Measurements from ENCODE around the gene CRISPLD2.

CRISPLD2 gene

DNA sequence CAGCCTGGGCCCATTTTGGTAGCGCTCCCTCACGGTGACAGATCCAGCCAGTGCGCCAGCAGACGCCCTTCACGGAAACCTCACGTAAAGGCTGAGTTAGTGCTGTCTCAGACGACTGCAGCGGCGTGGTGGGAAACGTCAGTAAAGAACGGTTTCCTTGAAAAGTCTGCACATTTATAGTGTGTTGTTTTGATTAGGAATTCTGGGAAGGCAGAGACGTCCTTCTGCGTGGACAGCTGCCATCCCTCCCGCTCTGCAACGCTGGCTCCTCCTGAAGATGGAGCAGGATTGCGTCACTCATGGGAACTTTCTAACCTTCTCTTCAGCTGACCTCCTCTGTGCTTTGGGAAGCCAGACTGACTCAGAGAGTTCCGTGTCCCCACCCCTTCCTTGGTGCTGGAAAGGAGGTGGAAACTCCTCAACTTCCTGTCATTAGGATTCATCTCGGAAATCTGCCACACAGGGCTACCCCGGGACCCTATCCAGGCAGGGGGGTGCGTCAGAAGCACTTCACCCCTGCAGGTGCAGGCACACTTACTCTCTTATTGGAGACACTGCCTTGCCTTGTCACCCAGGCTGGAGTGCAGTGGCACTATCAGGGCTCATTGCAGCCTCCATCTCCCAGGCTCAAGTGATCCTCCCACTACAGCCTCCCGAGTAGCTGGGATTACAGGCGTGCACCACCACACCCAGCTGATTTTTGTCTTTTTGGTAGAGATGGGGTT lies 24.3 kb upstream of the CRISPLD2 start:
- no peak for DNase-seq (ENCODE audit: low read depth in 3 of 3, low spot score in 1 of 3)

DNA sequence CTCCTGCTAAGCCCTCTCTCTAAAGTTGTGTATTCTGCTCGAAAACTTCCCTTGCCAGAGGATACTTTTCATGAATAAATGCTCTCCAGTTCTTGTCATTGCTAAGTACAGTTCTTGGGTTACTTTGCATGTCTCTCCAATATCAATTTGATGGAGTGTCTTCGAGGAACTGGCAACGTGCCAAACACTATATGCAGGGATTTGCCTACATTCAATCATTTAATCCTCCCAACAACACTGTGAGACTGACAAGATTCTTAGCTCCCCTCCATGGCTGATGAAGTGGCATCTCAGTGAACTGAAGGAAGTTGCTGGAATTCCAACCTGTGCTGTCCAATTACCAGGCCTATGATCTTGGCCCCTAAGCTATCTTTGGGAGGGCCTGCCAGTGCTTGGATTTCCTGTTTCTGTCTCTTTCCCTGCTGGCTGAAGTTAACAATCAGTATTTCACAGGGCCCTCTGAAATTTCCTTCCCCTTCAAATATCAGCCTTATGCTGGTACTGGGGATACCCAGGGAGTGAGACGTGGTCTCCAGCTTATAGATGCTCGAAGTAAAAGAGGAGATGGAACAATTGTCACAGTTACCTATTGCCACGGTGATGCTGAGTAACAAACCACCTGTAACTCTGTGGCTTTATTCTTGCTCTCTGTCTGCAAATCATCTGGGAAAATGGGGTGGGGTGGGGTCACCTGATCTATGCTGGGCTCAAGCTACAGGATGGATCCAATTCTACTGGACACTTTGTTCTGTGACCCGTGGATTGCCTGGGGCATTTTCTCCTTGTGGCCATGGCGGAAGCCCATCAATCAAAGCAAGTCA lies 19.4 kb upstream of the CRISPLD2 start:
- DNase-seq (ENCODE audit: low read depth in 3 of 3, low spot score in 1 of 3), result no peak

DNA sequence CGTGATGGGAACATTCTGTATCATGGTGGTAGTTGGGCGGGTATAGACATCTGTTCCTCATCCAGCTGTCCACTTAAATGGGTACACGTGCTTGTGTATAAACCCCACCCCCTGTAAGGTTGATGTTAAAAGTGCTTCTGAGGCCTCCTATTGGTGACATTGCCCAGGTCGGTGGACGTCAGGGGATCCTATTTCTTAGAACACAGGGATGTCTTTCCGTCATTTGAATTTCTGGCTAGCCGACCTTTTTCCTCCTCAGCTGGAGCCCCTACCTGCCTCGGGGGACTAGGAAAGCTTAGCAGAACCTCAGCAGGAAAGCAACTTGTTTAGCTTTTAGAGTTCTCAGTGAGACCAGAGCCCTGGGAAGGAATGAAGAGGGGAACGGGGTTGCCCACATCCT lies 16.6 kb upstream of the CRISPLD2 start:
- no peak for DNase-seq (ENCODE audit: low read depth in 3 of 3, low spot score in 1 of 3)

DNA sequence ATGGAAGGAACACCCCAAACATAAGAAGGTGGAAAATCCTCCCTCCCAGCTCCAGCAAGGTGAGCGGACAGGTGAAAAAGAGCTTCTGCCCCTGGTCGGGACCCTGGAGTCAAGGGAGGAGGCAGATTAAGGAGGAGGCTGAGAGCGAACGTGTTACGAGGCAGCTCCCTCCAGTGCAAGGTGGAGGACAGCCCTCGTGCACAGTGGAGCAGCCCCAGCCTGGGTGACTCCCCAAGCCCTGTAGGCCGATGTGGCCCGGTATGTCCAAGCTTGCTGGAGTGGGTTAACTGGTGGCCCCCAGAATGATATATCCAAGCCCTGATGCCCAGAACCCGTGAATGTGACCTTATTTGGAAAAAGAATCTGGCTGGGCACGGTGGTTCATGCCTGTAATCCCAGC lies 15.5 kb upstream of the CRISPLD2 start:
- DNase-seq (ENCODE audit: low read depth in 3 of 3, low spot score in 1 of 3), result no peak

DNA sequence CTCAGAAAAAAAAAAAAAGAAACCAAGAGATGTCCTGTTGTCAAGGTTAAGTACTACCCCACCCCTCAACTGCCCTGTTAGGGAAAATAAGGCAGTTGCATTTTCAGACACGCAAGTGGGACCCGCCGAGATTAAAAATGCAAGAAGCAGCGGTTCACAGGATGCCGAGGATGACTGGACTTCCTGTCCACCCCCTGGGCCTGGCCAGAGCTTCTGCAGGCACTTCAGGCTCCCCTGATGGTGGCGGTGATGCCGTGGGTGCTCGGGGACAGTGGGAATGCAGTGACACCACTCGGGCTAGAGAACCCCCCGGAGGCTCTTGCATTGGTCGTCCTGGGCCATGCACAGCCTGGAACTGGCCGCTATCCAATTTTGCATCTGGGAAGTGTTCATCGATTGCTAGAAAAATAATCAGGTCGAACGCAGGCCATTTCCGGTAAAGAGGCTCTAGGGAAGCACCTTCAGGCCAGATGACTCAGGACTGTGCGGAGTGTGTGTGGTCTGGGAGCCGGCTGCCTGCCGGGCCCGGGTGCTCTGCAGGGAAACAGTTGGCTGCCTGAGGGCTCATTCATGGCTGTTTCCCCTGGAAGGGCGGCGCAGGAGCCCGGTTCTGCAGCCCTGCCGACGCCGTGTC lies 13.4 kb upstream of the CRISPLD2 start:
- no peak for DNase-seq (ENCODE audit: low read depth in 3 of 3, low spot score in 1 of 3)

DNA sequence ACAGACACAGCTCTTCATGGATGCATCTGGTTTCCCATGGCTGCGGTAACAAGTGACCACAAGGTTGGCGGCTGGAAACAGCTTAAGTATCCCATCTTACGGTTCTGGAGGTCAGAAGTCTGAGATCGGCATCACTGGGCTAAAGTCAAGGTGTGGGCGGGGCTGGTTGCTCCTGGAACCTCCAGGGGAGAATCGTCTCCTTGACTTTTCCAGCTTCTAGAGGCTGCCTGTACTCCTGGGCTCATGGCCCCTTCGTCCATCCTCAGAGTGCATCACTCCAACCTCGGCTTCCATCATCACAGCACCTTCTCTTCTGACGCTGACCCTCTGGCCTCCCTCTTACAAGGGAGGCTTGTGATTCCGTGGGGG lies 12.9 kb upstream of the CRISPLD2 start:
- DNase-seq (ENCODE audit: low read depth in 3 of 3, low spot score in 1 of 3), result no peak

DNA sequence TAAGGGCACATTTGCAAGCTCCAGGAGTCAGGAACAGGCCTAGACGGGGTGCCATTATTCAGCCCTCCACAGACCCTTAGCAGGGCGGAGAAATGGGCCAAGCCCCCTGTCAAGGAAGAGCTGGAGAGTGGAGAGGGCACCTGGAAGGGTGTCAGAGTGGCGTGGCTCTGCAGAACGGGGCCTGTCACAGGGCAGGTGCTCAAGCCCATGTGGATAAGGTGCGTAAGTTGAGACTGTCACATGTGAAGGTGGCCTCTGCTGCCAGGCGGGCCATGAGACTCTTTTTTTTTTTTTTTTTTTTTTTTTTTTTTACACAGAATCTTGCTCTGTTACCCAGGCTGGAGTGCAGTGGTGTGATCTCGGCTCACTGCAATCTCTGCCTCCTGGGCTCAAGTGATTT lies 12.0 kb upstream of the CRISPLD2 start:
- DNase-seq (ENCODE audit: low read depth in 3 of 3, low spot score in 1 of 3), result no peak

DNA sequence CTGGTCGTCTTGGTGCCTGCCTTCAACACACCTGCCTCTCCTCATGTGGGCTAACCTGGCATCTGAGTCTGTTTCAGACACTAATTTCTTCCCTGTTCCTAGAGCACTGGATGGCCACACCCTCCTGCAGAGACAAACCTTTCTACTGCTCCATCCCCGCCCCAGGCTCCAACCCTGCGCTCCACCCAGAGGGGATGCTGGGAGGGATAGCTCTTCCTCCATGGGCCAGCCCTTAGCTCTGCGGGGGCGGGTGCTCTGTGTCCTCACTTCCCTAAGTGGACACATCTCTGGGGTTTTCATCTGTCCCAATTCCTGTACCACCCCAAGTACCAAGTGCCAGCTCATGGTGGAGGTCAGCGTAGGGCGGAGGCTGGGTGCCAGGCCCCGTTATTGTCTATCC lies 11.0 kb upstream of the CRISPLD2 start:
- DNase-seq (ENCODE audit: low read depth in 3 of 3, low spot score in 1 of 3), result no peak

DNA sequence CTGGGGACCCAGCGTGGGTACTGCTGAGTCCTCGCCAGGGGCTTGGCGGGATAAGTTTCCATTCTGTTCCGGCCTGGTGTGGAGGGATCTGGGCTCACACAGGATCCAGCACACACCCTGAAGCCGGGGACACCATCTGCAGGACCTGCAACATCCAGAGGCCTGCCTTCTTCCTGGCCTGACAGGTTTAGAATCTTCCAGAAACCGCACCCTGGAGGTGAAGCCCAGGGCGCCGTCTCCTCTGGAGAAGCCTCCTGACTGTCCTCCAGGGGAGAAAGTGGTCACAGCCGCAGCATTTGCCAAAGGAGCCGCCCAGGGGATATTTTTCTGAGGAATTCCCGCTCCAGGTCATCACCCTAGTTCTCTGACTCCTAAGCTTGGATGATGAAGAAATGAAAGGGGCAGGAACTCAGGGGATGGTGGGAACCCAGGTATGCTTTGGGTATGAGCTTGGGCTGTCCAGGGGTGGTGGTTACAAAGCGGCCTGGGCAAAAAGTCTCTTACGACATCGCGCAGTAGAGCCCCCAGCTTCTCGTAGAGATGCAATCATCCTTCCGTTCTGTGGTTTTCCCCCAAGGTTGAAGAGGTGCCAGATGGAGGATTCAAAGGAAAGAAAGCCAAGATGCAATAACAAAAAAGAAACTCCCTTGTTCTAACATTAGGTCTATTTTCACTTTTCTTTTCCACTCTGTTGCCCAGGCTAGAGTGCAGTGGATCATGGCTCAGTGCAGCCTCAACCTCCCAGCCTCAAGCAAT lies 9.1 kb upstream of the CRISPLD2 start:
- DNase-seq (ENCODE audit: low read depth in 3 of 3, low spot score in 1 of 3), result no peak

DNA sequence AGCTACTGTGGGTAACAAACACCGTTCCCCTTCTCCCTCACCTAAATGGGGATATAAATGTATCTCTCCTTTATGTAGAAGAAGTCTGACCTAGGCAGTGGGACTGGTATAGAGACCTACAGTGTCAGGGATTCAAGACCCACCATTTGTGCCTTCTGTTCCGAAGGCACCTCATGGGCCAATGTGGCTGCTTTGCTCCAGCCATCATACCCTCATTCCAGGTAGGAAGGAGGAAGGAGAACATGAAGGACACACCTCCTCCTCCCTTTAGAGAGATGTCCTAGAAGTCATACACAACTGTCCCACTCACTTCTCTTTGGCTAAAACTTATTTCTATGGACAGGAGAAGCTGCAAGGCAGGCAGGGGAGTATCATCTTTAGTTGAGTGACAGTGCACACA lies 8.3 kb upstream of the CRISPLD2 start:
- no peak for DNase-seq (ENCODE audit: low read depth in 3 of 3, low spot score in 1 of 3)

DNA sequence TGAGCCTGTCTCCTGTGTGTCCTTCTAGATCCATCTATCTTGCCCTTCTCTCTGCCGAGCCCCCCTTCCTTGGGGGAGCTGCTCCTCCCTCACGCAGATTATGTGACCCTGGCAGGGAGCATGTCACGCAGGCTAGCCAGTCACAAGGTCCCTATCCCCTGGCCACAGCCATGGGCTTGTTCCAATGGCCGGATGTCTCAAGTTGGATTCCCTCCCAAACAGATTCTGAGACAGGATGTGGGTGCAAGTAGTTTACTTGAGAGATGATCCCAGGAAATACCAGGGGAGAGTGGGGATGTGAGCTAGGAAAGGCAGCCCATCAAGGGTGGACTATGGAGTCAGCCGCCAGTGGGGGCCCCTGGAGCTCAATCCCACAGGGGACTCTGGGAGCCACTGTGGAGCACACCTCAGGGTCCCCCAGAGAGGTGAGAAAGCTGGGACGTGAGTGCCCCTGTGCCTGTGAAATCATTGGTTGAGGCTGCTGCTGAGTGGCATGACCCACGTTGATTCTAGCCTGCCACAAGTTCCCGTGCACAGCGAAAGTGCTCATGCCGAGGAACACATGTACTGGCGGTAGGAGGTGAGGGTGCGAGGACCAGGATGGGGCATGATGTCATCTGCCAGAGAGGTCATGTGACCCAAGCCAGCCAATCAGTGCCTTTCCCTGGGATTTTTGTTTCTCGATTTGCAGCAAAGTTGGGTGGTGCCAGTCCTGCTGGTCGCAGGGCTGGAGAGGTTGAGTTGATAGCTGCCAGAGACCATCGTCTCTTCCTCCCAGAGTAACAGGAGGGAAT lies 6.4 kb upstream of the CRISPLD2 start:
- no peak for DNase-seq (ENCODE audit: low read depth in 3 of 3, low spot score in 1 of 3)

DNA sequence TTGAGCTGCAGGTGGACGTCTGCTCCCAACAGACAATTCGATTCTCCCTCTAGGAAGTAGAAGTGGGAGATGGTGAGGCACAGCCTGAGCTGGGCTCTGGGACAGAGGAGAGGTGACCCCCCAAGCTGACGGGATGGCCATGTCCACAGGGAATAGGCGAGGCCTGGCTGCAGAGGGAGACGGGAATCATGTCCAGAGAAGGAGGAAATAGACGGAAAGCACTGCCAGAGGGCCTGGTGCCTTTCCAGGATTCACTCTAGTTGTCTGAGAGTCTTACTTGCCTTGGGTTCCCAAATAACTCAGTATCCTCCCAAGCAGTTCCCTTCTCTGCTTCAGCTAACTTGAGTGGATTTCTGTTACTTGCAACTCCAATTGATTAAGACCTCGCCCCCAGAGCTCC lies 4.3 kb upstream of the CRISPLD2 start:
- no peak for DNase-seq (ENCODE audit: low read depth in 3 of 3, low spot score in 1 of 3)

DNA sequence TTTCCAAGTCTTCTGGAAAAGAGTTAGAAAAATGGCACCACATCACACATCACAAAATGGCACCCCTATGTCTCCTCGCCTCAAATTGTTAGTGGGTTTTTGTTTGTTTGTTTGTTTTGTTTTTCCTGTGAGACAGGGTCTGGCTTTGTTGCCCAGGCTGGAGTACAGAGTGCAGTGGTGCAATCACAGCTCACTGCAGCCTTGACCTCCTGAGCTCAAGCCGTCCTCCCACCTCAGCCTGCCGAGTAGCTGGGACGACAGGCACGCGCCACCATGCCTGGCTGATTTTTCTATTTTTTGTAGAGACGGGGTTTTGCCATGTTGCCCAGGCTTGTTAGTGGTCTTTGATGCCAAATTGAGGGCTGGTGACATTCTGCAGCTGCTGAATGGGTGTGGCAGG lies 3.8 kb upstream of the CRISPLD2 start:
- no peak for DNase-seq (ENCODE audit: low read depth in 3 of 3, low spot score in 1 of 3)

DNA sequence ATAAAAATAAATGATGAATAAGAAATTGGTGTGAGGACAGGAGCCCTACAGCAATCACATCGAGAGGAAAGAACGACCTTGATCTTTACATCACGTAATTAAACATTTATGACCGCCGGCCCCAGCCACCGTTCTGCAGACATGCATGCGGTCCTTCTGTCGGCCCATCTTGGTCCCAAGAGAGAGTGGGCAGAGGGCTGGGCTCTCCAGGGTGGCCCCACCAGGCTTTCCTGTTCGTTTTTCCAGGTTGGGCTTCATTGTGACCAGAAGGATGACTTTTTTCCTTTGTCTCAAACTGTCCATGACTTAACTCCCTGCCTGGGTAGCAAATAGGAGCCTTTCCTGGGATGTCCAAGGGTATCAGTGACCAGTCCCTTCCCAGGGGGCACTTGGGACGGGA lies 3.3 kb upstream of the CRISPLD2 start:
- no peak for DNase-seq (ENCODE audit: low read depth in 3 of 3, low spot score in 1 of 3)

DNA sequence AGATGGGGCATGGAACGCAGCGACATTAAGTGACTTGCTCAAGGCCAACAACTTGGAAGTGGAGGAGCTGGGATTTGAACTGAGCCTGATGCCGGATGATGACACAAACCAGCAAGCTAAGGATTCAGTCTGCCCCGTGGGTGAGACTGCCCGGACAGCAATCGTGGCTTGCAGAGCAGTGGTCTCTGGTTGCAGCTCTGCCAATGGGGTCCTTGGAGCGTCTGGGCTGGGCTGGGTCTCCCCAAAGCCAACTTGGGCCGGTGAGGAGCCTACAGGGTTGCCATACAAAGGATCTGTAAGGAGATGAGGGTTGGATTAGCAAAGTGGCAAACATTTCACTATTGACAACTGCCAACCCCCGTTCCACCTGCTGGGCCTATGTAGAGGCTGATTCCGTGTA lies 2.6 kb upstream of the CRISPLD2 start:
- DNase-seq (ENCODE audit: low read depth in 3 of 3, low spot score in 1 of 3), result no peak

DNA sequence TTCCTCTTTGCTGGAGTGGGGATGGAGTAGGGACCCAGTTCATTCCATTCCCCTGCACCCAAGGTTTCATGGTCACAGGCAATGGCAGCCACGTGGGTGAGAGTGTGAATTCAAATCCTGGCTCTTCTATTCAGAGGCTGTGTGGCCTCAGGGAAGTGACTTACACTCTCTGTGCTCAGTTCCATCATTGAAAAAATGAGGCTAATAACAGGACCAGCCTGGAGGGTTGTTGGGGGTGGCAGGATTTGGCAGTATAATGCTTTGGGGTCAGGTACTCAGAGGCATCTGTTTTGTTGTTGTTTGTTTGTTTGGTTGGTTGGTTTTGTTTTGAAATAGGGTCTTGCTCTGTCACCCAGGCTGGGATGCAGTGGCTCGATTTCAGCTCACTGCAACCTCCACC lies 2.2 kb upstream of the CRISPLD2 start:
- no peak for DNase-seq (ENCODE audit: low read depth in 3 of 3, low spot score in 1 of 3)

DNA sequence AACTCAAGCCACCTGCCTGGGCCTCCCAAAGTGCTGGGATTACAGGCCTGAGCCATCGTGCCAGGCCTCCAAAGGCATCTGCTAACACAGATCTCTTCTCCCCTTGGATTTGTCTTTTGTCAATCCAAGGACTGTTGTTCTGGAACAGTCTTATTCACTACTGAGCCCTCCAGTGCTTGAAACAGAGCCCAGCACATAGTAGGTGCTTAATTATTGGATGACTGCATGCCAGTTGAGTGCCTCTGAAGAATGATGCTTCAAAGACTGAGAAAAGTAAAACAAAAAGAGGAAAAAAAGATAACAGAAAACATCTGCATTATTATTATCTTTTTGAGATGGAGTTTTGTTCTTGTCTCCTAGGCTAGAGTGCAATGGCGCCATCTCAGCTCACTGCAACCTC lies 1.7 kb upstream of the CRISPLD2 start:
- no peak for DNase-seq (ENCODE audit: low read depth in 3 of 3, low spot score in 1 of 3)

DNA sequence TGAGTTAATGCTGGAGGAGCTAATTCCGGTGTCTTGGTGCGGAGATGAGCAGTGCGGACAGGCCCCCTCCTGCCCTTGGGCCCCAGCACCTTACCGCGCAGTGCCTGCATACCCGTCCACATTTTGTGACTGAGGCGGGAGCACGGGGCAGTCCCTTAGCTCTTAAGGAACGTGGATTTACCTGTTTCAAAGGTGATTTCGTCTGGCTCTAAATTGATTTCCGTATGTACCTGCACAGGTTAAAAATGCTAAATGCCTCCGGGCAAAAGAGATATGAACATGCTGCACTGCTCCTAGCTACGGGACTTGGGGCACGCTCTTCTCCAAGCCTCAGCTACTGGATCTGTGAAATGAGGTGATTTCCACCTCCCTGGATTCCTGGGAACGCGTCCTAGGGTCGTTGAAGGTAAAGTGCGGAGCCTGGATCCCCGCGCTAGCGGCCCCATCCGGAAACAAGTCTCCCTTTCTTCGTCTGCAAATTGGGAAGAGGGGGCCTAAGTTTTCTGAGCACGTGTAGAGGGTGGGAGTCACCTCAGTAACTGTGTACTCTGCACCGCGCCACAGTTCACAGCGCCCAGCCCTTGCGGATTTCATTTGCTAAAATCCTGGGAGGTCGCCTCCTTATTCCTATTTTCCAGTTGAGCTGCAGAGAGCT lies 669 bp upstream of the CRISPLD2 start:
- DNase-seq (ENCODE audit: low read depth in 3 of 3, low spot score in 1 of 3), result no peak

DNA sequence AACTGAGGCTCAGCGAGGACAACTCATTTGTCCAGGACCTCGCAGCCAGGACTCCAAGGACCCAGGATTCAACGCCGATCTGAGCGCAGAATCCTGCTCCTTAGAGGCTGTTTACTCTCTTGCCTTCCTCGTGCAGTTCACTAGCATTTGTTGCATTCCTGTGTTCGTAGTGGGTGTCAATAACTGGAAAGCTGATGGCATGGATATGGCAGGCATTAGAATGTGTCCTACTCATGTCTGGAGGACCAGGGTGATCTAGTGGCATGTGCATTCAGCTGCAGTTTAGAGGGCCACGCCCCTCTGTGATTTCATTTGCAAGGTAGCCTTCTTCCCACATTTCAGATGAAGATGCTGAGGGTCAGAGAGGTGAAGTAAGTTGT lies 510 bp downstream of the CRISPLD2 start:
- DNase-seq (ENCODE audit: low read depth in 3 of 3, low spot score in 1 of 3), result no peak

DNA sequence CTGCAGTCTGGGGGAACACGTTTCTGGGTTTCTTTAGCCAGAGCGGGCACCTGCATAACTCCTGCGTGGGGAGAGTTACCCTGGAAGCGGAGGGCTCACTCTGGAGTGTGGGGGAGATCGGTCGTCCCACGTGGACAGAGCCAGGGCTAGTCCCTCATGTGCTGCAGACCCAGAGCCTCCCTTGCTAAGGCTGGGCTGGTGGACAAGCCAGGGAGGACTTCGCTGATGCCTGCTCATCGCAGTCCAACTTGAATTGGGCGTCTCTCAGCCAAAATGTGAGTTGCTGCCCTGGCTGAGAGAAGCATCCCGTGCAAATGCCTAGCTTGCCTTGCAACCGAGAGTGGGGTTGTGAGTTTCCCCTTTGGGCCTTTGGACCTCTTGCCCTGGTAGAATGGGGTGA lies 986 bp downstream of the CRISPLD2 start:
- DNase-seq (ENCODE audit: low read depth in 3 of 3, low spot score in 1 of 3), result no peak

Data from stimulated activated CD4-positive, alpha-beta T cell treated with anti-CD3 and anti-CD28 coated beads, TNF-alpha, amount 100 ng/mL, for 1 hour (primary cell).